ENCODE measurements around the gene CAPN8. TPM values are rescaled to one million over a fixed set of nuclear protein-coding genes. Genes with fewer than 3 reads are reported as not detected.

The CAPN8 gene
- polyA plus RNA-seq, 1 of the 3 experiments (the other 2 are of a cell fraction) = not detected

- Histone ChIP-seq H3F3A (replicated peaks; ENCODE audit: insufficient read depth) (no peaks in the 10 kb centered on the region), H4K20me1 (ENCODE audit: insufficient read depth) (no peaks in the 10 kb centered on the region), H3K4me2 (no peak overlapping the region), H3K27ac (ENCODE audit: low read depth in 2 of 2, low read length in 1 of 2) (no peak overlapping the region), H3K4me1 (ENCODE audit: control insufficient read depth in 1 of 2, insufficient read depth in 2 of 2, low read depth in 1 of 2, low read length in 1 of 2) (no peaks in the 10 kb centered on the region), H3K9me3 (no peaks in the 10 kb centered on the region), H3K9me2 (no peaks in the 10 kb centered on the region), H3K4me3 (ENCODE audit: low read depth in 2 of 2, low read length in 1 of 2) (no peak overlapping the region), H3K9ac (no peak overlapping the region), H3K27me3 (ENCODE audit: insufficient read depth) (no peaks in the 10 kb centered on the region; the same call in 1 of the 2 replicates), H2AFZ (ENCODE audit: low read depth) (no peak overlapping the region), H3K79me2 (ENCODE audit: insufficient read depth) (no peaks in the 10 kb centered on the region), H3K36me3 (replicated peaks in 1 of 2; ENCODE audit: control insufficient read depth in 1 of 2, insufficient read depth in 2 of 2, low read length in 1 of 2) (no peaks in the 10 kb centered on the region)
- TF ChIP-seq RXRA (IDR thresholded peaks at IDR 0.05; ENCODE audit: borderline replicate concordance, low read depth) = no peak
- no peak for TF ChIP-seq NRF1 (IDR thresholded peaks at IDR 0.05; ENCODE audit: low read depth, low read length)
- TF ChIP-seq MEF2A (IDR thresholded peaks at IDR 0.05; ENCODE audit: borderline replicate concordance, low read depth) = no peak
- no peak for TF ChIP-seq ELF1 (IDR thresholded peaks at IDR 0.05)
- TF ChIP-seq RAD21 (IDR thresholded peaks at IDR 0.05; ENCODE audit: low read length) = peak; percentile 54
- TF ChIP-seq TAF1 (IDR thresholded peaks at IDR 0.05; ENCODE audit: borderline replicate concordance, low read depth, low read length) = no peak
- TF ChIP-seq EZH2phosphoT487 (IDR thresholded peaks at IDR 0.05; ENCODE audit: borderline replicate concordance, low read depth) = no peak
- TF ChIP-seq, protein P1, sequence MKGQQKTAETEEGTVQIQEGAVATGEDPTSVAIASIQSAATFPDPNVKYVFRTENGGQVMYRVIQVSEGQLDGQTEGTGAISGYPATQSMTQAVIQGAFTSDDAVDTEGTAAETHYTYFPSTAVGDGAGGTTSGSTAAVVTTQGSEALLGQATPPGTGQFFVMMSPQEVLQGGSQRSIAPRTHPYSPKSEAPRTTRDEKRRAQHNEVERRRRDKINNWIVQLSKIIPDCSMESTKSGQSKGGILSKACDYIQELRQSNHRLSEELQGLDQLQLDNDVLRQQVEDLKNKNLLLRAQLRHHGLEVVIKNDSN (IDR thresholded peaks at IDR 0.05; ENCODE audit: borderline replicate concordance, low read depth) = no peak
- no peak for TF ChIP-seq CHD2 (IDR thresholded peaks at IDR 0.05; ENCODE audit: low read length, partially characterized antibody)
- no peak for TF ChIP-seq FOXM1 (IDR thresholded peaks at IDR 0.05; ENCODE audit: low read depth)
- no peak for TF ChIP-seq RCOR1 (IDR thresholded peaks at IDR 0.05; ENCODE audit: low read length)
- TF ChIP-seq, protein P2, sequence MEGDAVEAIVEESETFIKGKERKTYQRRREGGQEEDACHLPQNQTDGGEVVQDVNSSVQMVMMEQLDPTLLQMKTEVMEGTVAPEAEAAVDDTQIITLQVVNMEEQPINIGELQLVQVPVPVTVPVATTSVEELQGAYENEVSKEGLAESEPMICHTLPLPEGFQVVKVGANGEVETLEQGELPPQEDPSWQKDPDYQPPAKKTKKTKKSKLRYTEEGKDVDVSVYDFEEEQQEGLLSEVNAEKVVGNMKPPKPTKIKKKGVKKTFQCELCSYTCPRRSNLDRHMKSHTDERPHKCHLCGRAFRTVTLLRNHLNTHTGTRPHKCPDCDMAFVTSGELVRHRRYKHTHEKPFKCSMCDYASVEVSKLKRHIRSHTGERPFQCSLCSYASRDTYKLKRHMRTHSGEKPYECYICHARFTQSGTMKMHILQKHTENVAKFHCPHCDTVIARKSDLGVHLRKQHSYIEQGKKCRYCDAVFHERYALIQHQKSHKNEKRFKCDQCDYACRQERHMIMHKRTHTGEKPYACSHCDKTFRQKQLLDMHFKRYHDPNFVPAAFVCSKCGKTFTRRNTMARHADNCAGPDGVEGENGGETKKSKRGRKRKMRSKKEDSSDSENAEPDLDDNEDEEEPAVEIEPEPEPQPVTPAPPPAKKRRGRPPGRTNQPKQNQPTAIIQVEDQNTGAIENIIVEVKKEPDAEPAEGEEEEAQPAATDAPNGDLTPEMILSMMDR (IDR thresholded peaks at IDR 0.05) = peak; percentile 53
- no peak for TF ChIP-seq RFX5 (IDR thresholded peaks at IDR 0.05; ENCODE audit: low read length)
- no peak for TF ChIP-seq YY1 (IDR thresholded peaks at IDR 0.05; ENCODE audit: low read depth)
- CTCF ChIA-PET = interaction anchor here (0.5 to 4.5 kb wide), 7 partner anchors 11 to 541 kb away, joined by 3 to 17 read pairs (median 3); no protein-coding TSS in a partner anchor
- DNase-seq = peak; percentile 46
- POLR2A ChIA-PET = no interaction called here
- 43% methylated on average over 7 of the region's 7 CpGs for WGBS (ENCODE audit: low lambda C conversion rate)
Observed at GRCh38 chr1:223670458-223671159, 5.1 kb upstream of the CAPN8 start.

Measured in SK-N-SH (cell line).